ENCODE data around the gene GNG11.
"Not testable (repeated sequence)": the region's sequence is repeated elsewhere in the genome, so short reads cannot be mapped to it uniquely, and the experiment has no call there.

Gene GNG11

GRCh38 chr7:93921607-93922566, at the start of gene GNG11:
GNG11 (plus strand) TSS chr7:93921735; CDS start chr7:93922138, 403 bp downstream.
- no peak for DNase-seq

- no peak for DNase-seq
Observed at GRCh38 chr7:93873998-93874574, 47.4 kb upstream of the GNG11 start.

- no peak for DNase-seq
Observed at GRCh38 chr7:93877742-93878141, 43.8 kb upstream of the GNG11 start.

DNA sequence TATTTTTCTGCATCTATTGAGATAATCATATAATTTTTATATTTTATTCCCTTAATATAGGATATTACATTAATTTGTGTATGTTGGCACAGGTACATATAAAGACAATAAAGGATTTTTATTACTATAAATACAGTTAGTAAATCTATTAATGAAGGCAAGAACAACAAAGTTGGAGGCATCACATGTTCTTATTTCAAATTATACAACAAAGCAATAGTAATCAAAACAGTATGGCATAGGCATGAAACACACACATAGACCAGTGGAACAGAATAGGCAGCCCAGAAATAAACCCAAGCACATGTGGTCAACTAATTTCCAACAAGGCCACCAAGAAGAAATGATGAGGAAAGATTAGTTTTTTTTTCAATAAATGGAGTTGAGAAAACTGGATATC, 42.2 kb upstream of the GNG11 start:
- DNase-seq, result no peak

DNA sequence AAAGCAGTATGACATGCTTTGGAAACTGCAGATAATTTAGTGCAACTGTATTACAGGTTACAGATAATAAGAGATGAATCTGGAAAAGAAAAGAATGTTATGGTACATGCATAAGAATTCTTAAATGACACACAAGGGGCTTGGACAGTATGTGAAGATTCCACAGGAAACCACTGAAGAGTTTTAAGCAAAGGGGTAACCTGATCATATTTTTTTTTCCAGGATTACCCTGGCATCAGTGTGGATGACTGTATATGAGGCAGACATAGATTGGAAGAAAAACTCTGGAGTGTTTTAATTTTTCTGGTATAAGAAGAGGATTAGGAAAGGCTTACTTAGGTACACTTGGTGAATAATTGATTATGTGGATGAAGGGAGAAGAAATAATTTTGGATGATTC, 39.1 kb upstream of the GNG11 start:
- no peak for DNase-seq

DNA sequence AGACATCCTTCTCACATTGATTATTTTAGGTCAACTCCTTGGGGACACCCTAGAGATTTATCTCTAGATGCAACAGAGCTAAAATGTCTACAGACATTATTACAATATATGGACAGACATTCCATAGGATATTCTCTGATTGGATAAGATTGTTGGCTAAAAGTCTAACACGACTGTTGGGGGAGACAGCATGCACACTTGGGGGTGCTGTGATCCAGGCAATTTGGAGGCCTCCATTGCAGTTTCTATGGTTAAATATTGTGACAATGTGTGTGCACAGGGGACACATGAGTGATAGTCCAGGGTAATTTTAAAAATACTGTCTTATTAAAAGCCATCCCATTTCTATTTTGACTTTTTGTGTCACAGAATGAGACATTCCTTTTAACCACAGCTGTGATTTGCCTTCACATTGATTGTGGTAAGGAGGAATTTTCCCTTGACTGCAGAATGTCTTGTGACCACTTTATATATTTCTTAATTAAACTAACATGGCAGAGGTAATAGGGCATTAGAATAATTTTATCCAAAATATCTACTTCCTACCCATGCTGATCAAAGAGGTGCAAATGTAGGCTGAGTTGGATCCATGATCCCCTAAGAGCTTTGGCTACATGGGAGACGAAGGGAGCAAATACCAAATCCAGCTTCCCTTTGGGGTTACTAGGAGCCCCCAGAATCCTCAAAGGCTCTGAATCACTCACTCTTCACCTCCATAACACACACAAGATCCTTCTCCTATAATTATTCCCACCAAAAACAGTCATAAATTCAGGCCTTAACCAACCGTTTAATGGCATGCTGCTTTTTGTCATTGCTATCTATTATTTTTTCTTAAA, 38.2 kb upstream of the GNG11 start:
- no peak for DNase-seq

DNA sequence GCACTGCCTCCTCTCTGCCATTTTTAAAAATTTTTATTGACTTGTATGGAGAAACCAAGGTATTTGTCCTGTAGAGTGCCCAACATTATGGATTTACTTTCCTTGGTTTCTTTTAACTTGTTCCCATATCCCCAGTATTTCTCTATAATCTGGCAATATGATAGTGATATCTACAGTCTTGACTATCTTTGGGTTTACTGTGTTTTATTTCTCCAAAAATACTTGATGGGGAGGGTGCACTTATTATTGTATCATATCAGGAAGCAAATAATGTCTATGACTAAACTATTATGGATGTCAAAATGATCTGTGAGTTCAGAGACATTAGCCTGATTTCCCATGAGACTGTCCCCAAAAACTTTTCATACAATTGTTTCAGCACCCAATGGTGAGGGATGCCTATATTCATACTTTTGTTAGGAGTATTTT, 37.6 kb upstream of the GNG11 start:
- DNase-seq, result no peak

- DNase-seq, result no peak
Observed at GRCh38 chr7:93884541-93884940, 37.0 kb upstream of the GNG11 start.

- no peak for DNase-seq
Observed at GRCh38 chr7:93889261-93889660, 32.3 kb upstream of the GNG11 start.

DNA sequence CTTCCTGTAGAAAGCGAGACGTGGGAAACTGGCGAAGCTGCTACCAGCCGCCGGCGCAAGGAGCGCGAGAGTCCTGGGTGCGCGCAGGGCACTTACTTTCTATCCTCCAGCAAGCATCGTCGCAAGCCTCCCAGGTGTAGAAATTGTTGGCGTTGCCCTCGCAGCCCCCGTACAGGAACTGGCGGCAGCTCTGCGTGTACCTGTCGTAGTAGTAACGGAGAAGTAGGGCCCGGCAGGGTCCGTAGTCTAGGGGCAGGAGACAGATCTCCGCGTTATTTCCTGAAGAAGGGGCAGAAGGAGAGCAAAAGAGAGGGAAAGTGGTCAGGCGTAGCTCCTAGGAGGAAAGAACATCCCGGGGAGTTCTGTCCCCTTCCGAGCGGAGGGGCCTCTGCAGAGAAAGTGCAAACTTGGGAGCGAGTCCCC, 31.5 kb upstream of the GNG11 start:
- no peak for DNase-seq

DNA sequence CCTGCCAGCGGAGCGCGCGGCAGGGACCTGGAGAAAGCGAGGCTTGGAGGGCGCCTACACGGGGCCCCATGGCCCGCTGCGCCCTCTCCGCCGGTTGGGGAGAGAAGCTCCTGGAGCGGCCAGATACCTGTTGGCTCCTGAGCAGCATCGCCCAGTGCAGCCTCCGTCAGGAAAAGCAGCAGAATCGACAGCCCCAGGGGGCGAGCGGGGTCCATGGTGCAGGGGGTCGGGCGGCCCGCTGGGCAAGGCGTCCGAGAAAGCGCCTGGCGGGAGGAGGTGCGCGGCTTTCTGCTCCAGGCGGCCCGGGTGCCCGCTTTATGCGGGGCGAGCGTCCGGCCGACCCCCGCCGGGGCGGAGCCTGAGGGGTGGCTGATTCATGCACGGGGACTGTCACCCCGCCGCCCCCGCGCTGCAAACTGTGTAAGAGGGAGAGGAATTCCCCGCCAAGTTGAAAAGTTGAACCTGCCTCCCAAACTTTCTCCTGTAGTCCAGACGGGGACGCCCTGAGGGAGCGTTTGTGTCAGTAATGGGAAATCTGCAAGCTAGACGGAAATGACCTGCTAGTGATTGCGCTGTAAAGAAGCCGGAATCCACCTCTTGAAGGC, 31.0 kb upstream of the GNG11 start, which contains the start of gene TFPI2:
Gene TFPI2, minus strand, starts transcription at position 290 of the 605 bp plus-strand sequence. Its CDS starts 75 bp downstream, at position 215.
- no peak for DNase-seq

DNA sequence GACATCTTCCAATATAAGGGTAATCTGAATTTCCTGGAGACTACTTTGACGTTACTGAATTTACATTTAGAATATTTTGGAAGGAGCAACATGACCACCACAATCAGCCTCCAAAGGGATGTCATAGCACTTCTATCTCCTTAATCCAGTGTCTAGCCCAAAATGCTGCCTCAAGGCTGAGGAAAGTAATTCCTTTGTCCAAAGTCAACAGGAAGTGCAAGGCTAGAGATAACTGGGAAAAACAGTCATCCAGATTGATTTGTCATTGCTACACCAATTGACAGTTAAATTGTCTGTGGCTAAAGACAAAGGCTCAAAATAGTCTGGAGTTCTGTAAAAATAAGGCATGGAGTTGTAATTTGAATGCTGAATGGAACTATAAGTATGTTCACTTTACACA, 27.1 kb upstream of the GNG11 start:
- DNase-seq, result no peak

DNA sequence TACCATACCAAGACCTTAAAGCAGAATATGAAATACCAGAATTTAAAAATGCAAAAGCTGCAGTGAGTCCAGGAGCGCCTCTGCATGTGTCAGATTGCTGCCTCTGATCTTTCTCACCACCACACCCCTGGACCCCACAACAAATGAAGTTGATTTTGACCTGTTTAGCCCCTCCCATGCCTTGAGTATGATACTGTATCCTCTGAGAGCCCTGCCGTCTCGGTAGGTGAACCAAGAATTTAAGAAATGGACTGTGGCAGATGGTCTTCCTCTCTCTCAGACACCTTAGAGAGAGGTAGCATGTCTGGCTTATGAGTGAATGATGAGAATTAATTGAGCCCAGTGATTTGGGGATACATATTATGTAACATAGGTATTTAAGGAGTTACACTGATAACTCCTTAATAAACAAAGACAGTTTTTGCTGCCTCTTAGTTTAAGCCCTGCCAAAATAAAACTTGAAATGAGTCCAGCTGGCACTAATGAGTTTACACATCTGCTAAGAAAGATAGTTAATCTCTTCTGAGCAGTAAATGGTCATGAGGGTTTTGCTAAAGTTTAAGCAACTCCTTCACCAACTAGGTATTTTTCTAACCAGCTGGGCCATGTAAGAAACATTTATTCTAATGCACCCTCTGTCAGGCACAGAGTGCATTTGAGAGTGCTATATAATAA, 26.4 kb upstream of the GNG11 start:
- DNase-seq, result no peak

DNA sequence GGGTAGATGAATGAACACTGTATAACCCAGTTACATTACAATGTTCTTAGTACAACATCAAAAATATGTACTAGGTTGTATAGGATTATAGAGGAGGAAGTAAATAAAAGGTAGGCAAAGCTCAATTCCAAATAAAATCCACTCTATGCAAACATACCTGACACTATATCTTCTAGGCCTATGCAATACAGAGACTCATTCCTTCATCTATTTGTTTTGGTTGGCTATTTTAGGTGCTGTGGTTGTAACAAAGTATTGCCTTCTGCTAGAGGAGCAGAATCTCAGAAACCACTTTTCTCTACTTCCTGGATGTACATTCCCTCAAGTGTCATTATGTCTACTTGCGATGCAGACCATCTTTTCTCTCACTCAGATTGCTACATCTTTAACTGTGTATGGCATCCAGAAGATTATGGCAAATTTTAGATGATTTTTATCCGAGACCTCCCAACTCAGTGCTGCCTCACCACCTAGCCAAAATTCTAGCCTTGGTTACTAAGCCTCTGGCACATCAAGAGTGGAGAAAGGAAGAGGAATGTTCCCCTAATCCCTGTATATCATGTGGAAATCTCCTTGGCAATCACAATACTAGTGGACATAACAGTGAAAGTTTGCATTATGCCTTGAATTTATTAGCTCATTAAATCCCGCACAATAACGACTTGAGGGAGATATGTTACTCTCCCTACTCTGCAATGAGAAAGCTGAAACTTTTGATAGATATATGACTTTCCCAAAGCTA, 25.5 kb upstream of the GNG11 start:
- DNase-seq, result no peak

- no peak for DNase-seq
Observed at GRCh38 chr7:93897680-93898079, 23.9 kb upstream of the GNG11 start.

GRCh38 chr7:93902777-93903423, 18.6 kb upstream of the GNG11 start:
- peak; percentile 48 for DNase-seq

GRCh38 chr7:93906267-93906666, 15.3 kb upstream of the GNG11 start, which contains the start of gene GNGT1:
GNGT1 (plus strand) TSS chr7:93906567; CDS start chr7:93906747, 180 bp downstream.
- DNase-seq, result no peak

GRCh38 chr7:93910076-93910994, 11.2 kb upstream of the GNG11 start:
- no peak for DNase-seq

DNA sequence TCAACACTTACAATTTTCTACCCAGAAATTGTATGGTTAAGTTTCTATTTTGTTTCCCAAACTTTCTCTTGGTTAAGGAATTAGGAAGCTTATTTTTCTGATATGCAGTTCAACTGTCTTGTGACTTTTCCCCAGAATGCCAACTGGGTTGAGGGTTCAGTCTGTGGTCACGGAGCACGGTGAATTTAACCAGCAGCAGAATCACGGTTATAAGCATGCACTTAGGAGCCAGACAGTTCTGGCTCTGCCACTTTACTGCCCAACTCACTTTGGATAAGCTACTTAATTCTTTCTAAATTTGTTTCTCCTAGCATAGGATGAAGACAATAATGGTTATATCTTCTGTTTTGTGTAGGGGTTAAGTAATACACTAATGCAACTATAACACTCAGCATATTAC, 10.3 kb upstream of the GNG11 start:
- not testable (repeated sequence) for DNase-seq

- not testable (repeated sequence) for DNase-seq
Observed at GRCh38 chr7:93911661-93912060, 9.9 kb upstream of the GNG11 start.
